GM21515 (cell line): ENCODE data around the gene ANXA6.
"Not testable (repeated sequence)": the region's sequence is repeated elsewhere in the genome, so short reads cannot be mapped to it uniquely, and the experiment has no call there.

ENCODE experiments used
- ATAC-seq: cut with Tn5 transposase; IDR thresholded peaks from one replicate; pipeline ENCODE4 v1.9.1; 2021; ENCODE audit not compliant: unreplicated experiment

ANXA6 gene

GRCh38 chr5:151181818-151182523 lies 24.4 kb upstream of the ANXA6 start:
- no peak for ATAC-seq

GRCh38 chr5:151180291-151180690 lies 22.7 kb upstream of the ANXA6 start:
- no peak for ATAC-seq

- no peak for ATAC-seq
Measured at GRCh38 chr5:151179489-151179840, 21.9 kb upstream of the ANXA6 start.

- no peak for ATAC-seq
Measured at GRCh38 chr5:151178777-151179488, 21.4 kb upstream of the ANXA6 start.

- no peak for ATAC-seq
Measured at GRCh38 chr5:151178372-151178771, 20.8 kb upstream of the ANXA6 start.

- ATAC-seq = not testable (repeated sequence)
Measured at GRCh38 chr5:151176268-151176667, 18.7 kb upstream of the ANXA6 start.

GRCh38 chr5:151174612-151175101 lies 17.1 kb upstream of the ANXA6 start:
- no peak for ATAC-seq

- no peak for ATAC-seq
Measured at GRCh38 chr5:151173711-151174611, 16.4 kb upstream of the ANXA6 start.

GRCh38 chr5:151171529-151171928 lies 13.9 kb upstream of the ANXA6 start:
- ATAC-seq = no peak

- ATAC-seq = no peak
Measured at GRCh38 chr5:151168602-151169344, 11.2 kb upstream of the ANXA6 start.

GRCh38 chr5:151167022-151167421 lies 9.4 kb upstream of the ANXA6 start:
- no peak for ATAC-seq

GRCh38 chr5:151164687-151165392 lies 7.3 kb upstream of the ANXA6 start:
- peak; percentile 85 for ATAC-seq

GRCh38 chr5:151162776-151163175 lies 5.2 kb upstream of the ANXA6 start:
- no peak for ATAC-seq

GRCh38 chr5:151159649-151160373 lies 2.2 kb upstream of the ANXA6 start:
- no peak for ATAC-seq

- ATAC-seq = no peak
Measured at GRCh38 chr5:151158287-151158661, 695 bp upstream of the ANXA6 start.

- ATAC-seq = no peak
Measured at GRCh38 chr5:151156507-151157420, 815 bp downstream of the ANXA6 start.

GRCh38 chr5:151155775-151156506 lies 1.6 kb downstream of the ANXA6 start:
- peak; percentile 20 for ATAC-seq
